A549 (cell line): ENCODE data around the gene TUBD1. TPM values are rescaled to one million over a fixed set of nuclear protein-coding genes. Genes with fewer than 3 reads are reported as not detected.
A peak's percentile ranks its signal among the peaks of the same experiment; 100 is the strongest.

ENCODE experiments used
- ATAC-seq, 2 experiments: fragments of 200-7000 bp in 1 of 2; fragments of >200 bp in 1 of 2; cut with Nextera tagmentation in 1 of 2; cut with Tn5 transposase in 1 of 2; 3 replicates each; pipeline versions ENCODE4 v1.8.0 to v1.9.1; 2018 to 2020; ENCODE audit warnings: mild to moderate bottlenecking in 1 of 2, moderate library complexity in 1 of 2
- CTCF ChIA-PET: fragments of 300-600 bp; sonication (Branson Sonifier 250); formaldehyde crosslinking; extraction: SDS; loops from one replicate; lab custom pipeline; 2021; ENCODE audit warnings: antibody characterized with exemption, inconsistent platforms; lab: Yijun Ruan, JAX
- POLR2A ChIA-PET: fragments of 350-600 bp; formaldehyde crosslinking; extraction: SDS; loops from one replicate; lab custom pipeline; 2021; ENCODE audit warnings: antibody characterized with exemption, inconsistent platforms; lab: Yijun Ruan, JAX
- DNase-seq, 2 experiments: peaks; one replicate each; pipeline versions ENCODE4 v3.0.0 to v3.0.0-alpha.2; 2011 to 2016; ENCODE audit warnings: low read depth in 1 of 2, low spot score in 1 of 2
- FAIRE-seq: peaks from 2 replicates; lab custom pipeline; 2011; peaks lifted over from hg19 to GRCh38; lab: Jason Lieb, UNC
- H3K27ac ChIP-seq, 2 experiments: fragments of >200 bp; sonication (Bioruptor Twin); formaldehyde crosslinking; 3 replicates each; pipeline ENCODE4 v1.5.1; 2016 to 2017
- H3K4me1 ChIP-seq: fragments of >200 bp; sonication (Bioruptor Twin); formaldehyde crosslinking; 3 replicates; pipeline ENCODE4 v1.6.1; 2016
- H3K4me2 ChIP-seq: fragments of >200 bp; sonication (Bioruptor Twin); formaldehyde crosslinking; 3 replicates; pipeline ENCODE4 v1.6.1; 2016
- H3K4me3 ChIP-seq: fragments of >200 bp; sonication (Bioruptor Twin); formaldehyde crosslinking; 3 replicates; pipeline ENCODE4 v1.5.1; 2016
- H3K9me3 ChIP-seq: fragments of >200 bp; sonication (Bioruptor Twin); formaldehyde crosslinking; 3 replicates; pipeline ENCODE4 v1.6.1; 2016
- BCL3 ChIP-seq: fragments of >200 bp; sonication (Bioruptor Twin); formaldehyde crosslinking; IDR thresholded peaks from 3 replicates; pipeline ENCODE4 v1.6.1; 2016
- CBX2 ChIP-seq: fragments of 200-600 bp; sonication (generic); IDR thresholded peaks from 2 replicates; pipeline ENCODE4 v1.6.1; 2016; ENCODE audit warnings: low read depth, mild to moderate bottlenecking, borderline replicate concordance
- CBX8 ChIP-seq: fragments of 200-600 bp; sonication (generic); IDR thresholded peaks from 2 replicates; pipeline ENCODE4 v1.6.1; 2016
- CHD2 ChIP-seq: fragments of 150-350 bp; IDR thresholded peaks from 2 replicates; pipeline ENCODE4 v1.6.1; 2014; ENCODE audit warnings: low read length; ENCODE audit not compliant: partially characterized antibody
- CHD4 ChIP-seq: fragments of 200-600 bp; sonication (generic); IDR thresholded peaks from 2 replicates; pipeline ENCODE4 v1.6.1; 2016; ENCODE audit warnings: antibody characterized with exemption, mild to moderate bottlenecking, borderline replicate concordance
- CTCF ChIP-seq: fragments of >200 bp; sonication (Bioruptor Twin); formaldehyde crosslinking; IDR thresholded peaks from 3 replicates; pipeline ENCODE4 v1.5.1; 2016
- E2F6 ChIP-seq: IDR thresholded peaks from 2 replicates; pipeline ENCODE4 v1.6.1; 2012; ENCODE audit warnings: low read depth, borderline replicate concordance
- EHF ChIP-seq: fragments of 250-450 bp; sonication (Bioruptor Pico); IDR thresholded peaks from 2 replicates; pipeline ENCODE4 v1.5.0; 2020; ENCODE audit warnings: mild to moderate bottlenecking
- EHMT2 ChIP-seq: fragments of 200-600 bp; sonication (generic); IDR thresholded peaks from 2 replicates; pipeline ENCODE4 v1.6.1; 2016; ENCODE audit warnings: antibody characterized with exemption, low read depth, mild to moderate bottlenecking, moderate library complexity
- EP300 ChIP-seq, 2 experiments: fragments of >200 bp; sonication (Bioruptor Twin); formaldehyde crosslinking; IDR thresholded peaks; 2 replicates in 1 of 2; 3 replicates in 1 of 2; pipeline ENCODE4 v1.6.1; 2016 to 2017
- FOSB ChIP-seq: fragments of 250-450 bp; sonication (Bioruptor Pico); IDR thresholded peaks from 2 replicates; pipeline ENCODE4 v1.5.0; 2020; ENCODE audit warnings: mild to moderate bottlenecking, moderate library complexity
- HEYL ChIP-seq: fragments of 250-450 bp; sonication (Bioruptor Pico); IDR thresholded peaks from 2 replicates; pipeline ENCODE4 v1.8.0; 2021; ENCODE audit warnings: mild to moderate bottlenecking, moderate library complexity
- HMGXB4 ChIP-seq: fragments of 250-450 bp; sonication (Bioruptor Pico); IDR thresholded peaks from 2 replicates; pipeline ENCODE4 v1.5.0; 2021; ENCODE audit warnings: mild to moderate bottlenecking, moderate library complexity, borderline replicate concordance
- JUN ChIP-seq, 2 experiments: fragments of >200 bp; sonication (Bioruptor Twin); formaldehyde crosslinking; IDR thresholded peaks; 2 replicates in 1 of 2; 3 replicates in 1 of 2; pipeline ENCODE4 v1.6.1; 2016 to 2017
- KDM5A ChIP-seq: fragments of 200-600 bp; sonication (generic); IDR thresholded peaks from 2 replicates; pipeline ENCODE4 v1.6.1; 2016; ENCODE audit warnings: antibody characterized with exemption, mild to moderate bottlenecking
- NFE2L2 ChIP-seq: fragments of 150-350 bp; conservative IDR thresholded peaks from 2 replicates; pipeline ENCODE4 v1.6.1; 2014; ENCODE audit warnings: low read length
- NR3C1 ChIP-seq: fragments of >200 bp; sonication (Bioruptor Twin); formaldehyde crosslinking; IDR thresholded peaks from 3 replicates; pipeline ENCODE4 v1.6.1; 2017
- PBX3 ChIP-seq: IDR thresholded peaks from 2 replicates; pipeline ENCODE4 v1.6.1; 2012
- PHF8 ChIP-seq: fragments of 200-600 bp; sonication (generic); IDR thresholded peaks from 2 replicates; pipeline ENCODE4 v1.6.1; 2016; ENCODE audit warnings: low read depth, mild to moderate bottlenecking, antibody characterized with exemption, moderate library complexity, borderline replicate concordance
- RARB ChIP-seq: fragments of 250-450 bp; sonication (Bioruptor Pico); IDR thresholded peaks from 2 replicates; pipeline ENCODE4 v1.8.0; 2021; ENCODE audit warnings: mild to moderate bottlenecking, moderate library complexity
- RFX5 ChIP-seq: fragments of 450-650 bp; IDR thresholded peaks from 2 replicates; pipeline ENCODE4 v1.7.1; 2014; ENCODE audit warnings: antibody characterized with exemption, mild to moderate bottlenecking, moderate library complexity
- SREBF2 ChIP-seq: fragments of 450-650 bp; IDR thresholded peaks from 2 replicates; pipeline ENCODE4 v1.6.1; 2014; ENCODE audit warnings: mild to moderate bottlenecking, moderate library complexity
- USF2 ChIP-seq: fragments of 450-650 bp; IDR thresholded peaks from 2 replicates; pipeline ENCODE4 v1.6.1; 2014; ENCODE audit warnings: antibody characterized with exemption
- ZSCAN20 ChIP-seq: fragments of 250-450 bp; sonication (Bioruptor Pico); IDR thresholded peaks from 2 replicates; pipeline ENCODE4 v1.8.0; 2022; ENCODE audit warnings: mild to moderate bottlenecking, moderate library complexity
- WGBS: methylation state at CpG from one replicate; pipeline ENCODE4 v1.1.6; 2017; ENCODE audit errors: missing lambda C conversion rate; 5-methylcytosine and 5-hydroxymethylcytosine counted together
- polyA plus RNA-seq, 4 experiments: library from polyadenylated mRNA; depleted of rRNA in 3 of 4; stranded (reverse); fragments of >200 nt; fragmentation: RNase III in 1 of 4; extraction: RNeasy Plus Mini Kit Qiagen cat#74134 plus additional on column Dnase treatment in 1 of 4; gene quantifications; 2 replicates in 3 of 4; 3 replicates in 1 of 4; pipeline ENCODE4 v1.2.3, GENCODE V29; 2011 to 2017

The TUBD1 gene
- polyA plus RNA-seq, 2 of the 4 experiments (the other 2 are of a cell fraction), result 15.9 to 24.4 TPM

- TF ChIP-seq E2F6 (peak; percentile 54; the same call in 1 of the 2 replicates), CHD4 (no peak), EP300 (IDR thresholded peaks at IDR 0.05) (peak; percentile 99), USF2 (no peak), FOSB (CRISPR knock-in tag) (peak; percentile 96), CBX2 (no peak), BCL3 (peak; percentile 94)
- TF ChIP-seq, all 56 proteins: peak for 30
Measured at GRCh38 chr17:59846394-59847165, 46.2 kb downstream of the TUBD1 start (continued).

GRCh38 chr17:59845595-59846393, 46.9 kb downstream of the TUBD1 start:
- peak overlapping the region; percentile 77 for H3K4me2 ChIP-seq
- ATAC-seq (peak; percentile 22 to 27), FAIRE-seq (peak; percentile 18), DNase-seq (peak; percentile 72 to 99)
- ChIA-PET POLR2A (interaction anchor here (0.5 to 13.6 kb wide), 15 partner anchors 8 to 304 kb away, joined by 3 to 610 read pairs (median 12); partner anchors contain the start of genes CA4, PTRH2, RPS6KB1 and TUBD1), CTCF (interaction anchor here (1.0 to 12.7 kb wide), 6 partner anchors 31 to 143 kb away, joined by 3 to 244 read pairs (median 3); no protein-coding TSS in a partner anchor)
- peak overlapping the region; percentile 91 to 96 for H3K27ac ChIP-seq
- no peaks in the 10 kb centered on the region for H3K9me3 ChIP-seq
- 1% methylated on average over 3 of the region's 3 CpGs for WGBS
- peaks cover 61% of the 10 kb centered on the region for H3K4me1 ChIP-seq
- H3K4me3 ChIP-seq, result peak overlapping the region; percentile 13; the same call in 1 of the 3 replicates
- TF ChIP-seq SREBF2 (no peak), JUN (IDR thresholded peaks at IDR 0.05) (peak; percentile 5 to 6; a peak in 3 of 5 replicates), NFE2L2 (0 out of 2 replicates have a peak, but pooled peaks have one; percentile 35), HMGXB4 (CRISPR knock-in tag) (peak; percentile 90), CBX8 (no peak), RFX5 (peak; percentile 72; the same call in 1 of the 2 replicates), NR3C1 (no peak), CTCF (no peak), PHF8 (no peak), EHF (peak; percentile 82; the same call in 1 of the 2 replicates), EHMT2 (no peak), HEYL (CRISPR knock-in tag) (no peak), RARB (CRISPR knock-in tag) (peak; percentile 89), PBX3 (peak; percentile 88), KDM5A (no peak), EP300 (IDR thresholded peaks at IDR 0.05) (peak; percentile 88 to 93), CHD2 (peak; percentile 10), BCL3 (peak; percentile 81), USF2 (no peak), ZSCAN20 (CRISPR knock-in tag) (no peak)
